Measurements from ENCODE around the gene ITGB2.

The ITGB2 gene

GRCh38 chr21:44842721-44843445, 77.8 kb downstream of the ITGB2 start:
- DNase-seq = no peak

DNA sequence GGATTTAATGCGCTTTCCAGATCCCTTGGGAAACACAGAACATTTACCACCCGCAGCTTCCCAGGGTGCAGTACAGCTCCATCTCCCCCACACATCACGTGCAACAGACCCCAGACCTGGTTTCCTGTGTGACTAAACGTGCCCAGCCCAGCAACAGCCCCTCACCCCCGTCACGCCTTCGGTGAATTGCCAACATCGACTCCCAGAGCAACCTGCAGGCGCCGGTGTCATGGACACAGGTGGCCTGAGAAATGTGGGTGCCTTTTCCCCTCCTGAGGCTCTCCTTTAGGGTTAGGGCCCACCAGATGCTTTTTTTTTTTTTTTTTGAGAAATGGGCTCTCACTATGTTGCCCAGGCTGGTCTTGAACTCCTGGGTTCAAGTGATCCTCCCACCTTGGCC, 78.6 kb downstream of the ITGB2 start:
- no peak for DNase-seq

GRCh38 chr21:44840771-44841170, 79.9 kb downstream of the ITGB2 start:
- DNase-seq = no peak

GRCh38 chr21:44838951-44839350, 81.7 kb downstream of the ITGB2 start:
- DNase-seq = no peak

- DNase-seq = no peak
These were observed 82.4 kb downstream of the ITGB2 start for GRCh38 chr21:44838039-44838895.

- DNase-seq = no peak
These were observed 83.2 kb downstream of the ITGB2 start for GRCh38 chr21:44837537-44837936.

- no peak for DNase-seq
These were observed 83.8 kb downstream of the ITGB2 start for GRCh38 chr21:44836666-44837471.

DNA sequence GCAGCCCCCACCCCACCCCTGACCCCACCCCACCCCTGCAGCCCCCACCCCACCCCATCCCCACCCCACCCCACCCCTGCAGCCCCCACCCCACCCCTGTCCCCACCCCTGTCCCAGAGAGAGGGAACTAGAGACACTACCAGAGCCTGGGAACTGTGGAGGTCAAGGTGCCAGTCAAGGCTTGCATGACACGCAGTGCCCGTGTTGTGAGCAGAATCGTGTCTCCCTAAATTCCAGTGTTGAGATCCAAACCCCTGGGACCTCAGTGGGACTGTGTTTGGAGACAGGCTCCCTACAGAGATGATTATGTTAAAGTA, 84.4 kb downstream of the ITGB2 start:
- DNase-seq = no peak
